ENCODE results near the gene TPMT. TPM values are rescaled to one million over a fixed set of nuclear protein-coding genes. Genes with fewer than 3 reads are reported as not detected.

The TPMT gene
- total RNA-seq, 4 donors from 2014 or later = 3.8 to 9.3 (median 5.4) TPM

DNA sequence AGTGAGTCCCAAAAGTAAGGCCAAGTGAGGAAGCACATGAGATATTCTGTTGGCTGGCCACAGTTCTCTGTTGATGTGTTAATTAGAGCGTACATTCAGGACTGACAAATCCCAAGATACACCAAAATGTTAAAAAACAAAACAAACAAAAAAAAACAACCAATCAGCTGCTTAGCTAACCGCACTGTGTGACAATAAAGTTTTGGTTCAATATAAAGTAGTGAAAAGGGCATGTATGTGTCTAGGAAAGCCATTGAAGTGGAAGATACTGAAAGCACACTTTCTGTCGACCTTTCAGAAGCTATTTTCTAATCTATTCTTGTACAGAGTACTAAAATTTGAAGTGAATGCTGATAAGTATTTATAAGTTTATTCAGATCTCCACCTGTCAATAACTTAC is 58.5 kb downstream of the TPMT start:
- Histone ChIP-seq H3K4me3 (no peak overlapping the region), H3K27ac (no peak overlapping the region), H3K36me3 (no peaks in the 10 kb centered on the region), H3K27me3 (no peaks in the 10 kb centered on the region), H3K9me3 (no peaks in the 10 kb centered on the region), H3K4me1 (peaks cover 0 to 4% (median 0%) of the 10 kb centered on the region in 4 donors)
- no peak for DNase-seq (ENCODE audit: low spot score in 2 of 2)
- no peak for TF ChIP-seq EP300 (IDR thresholded peaks at IDR 0.05)
- TF ChIP-seq, protein P1, sequence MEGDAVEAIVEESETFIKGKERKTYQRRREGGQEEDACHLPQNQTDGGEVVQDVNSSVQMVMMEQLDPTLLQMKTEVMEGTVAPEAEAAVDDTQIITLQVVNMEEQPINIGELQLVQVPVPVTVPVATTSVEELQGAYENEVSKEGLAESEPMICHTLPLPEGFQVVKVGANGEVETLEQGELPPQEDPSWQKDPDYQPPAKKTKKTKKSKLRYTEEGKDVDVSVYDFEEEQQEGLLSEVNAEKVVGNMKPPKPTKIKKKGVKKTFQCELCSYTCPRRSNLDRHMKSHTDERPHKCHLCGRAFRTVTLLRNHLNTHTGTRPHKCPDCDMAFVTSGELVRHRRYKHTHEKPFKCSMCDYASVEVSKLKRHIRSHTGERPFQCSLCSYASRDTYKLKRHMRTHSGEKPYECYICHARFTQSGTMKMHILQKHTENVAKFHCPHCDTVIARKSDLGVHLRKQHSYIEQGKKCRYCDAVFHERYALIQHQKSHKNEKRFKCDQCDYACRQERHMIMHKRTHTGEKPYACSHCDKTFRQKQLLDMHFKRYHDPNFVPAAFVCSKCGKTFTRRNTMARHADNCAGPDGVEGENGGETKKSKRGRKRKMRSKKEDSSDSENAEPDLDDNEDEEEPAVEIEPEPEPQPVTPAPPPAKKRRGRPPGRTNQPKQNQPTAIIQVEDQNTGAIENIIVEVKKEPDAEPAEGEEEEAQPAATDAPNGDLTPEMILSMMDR (IDR thresholded peaks at IDR 0.05) = no peak
- TF ChIP-seq POLR2A (IDR thresholded peaks at IDR 0.05) = no peak
- 82 to 92% methylated on average over 3 of the region's 3 CpGs for WGBS, 2 donors

DNA sequence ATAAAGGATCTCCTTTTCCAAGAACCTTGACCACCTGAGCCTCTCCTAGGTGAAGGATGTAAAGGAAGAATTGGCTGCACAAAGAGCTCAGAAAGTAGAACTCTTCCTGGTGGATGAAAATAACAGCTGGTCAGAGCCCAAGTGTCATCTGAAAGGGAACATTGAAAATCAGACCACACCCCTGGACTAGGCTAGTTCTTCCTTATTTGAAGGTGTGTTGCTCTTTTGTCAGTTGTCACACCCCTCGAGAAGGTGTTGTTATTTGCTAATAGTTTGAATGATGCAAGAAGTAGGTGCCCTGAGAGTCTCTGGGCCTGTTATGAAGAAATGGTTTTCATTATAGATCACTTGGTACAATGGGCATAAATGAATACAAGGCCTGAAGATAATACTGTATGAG is 63.5 kb downstream of the TPMT start:
- Histone ChIP-seq H3K27ac (no peak overlapping the region), H3K4me3 (no peak overlapping the region), H3K9me3 (peaks cover 0 to 11% (median 0%) of the 10 kb centered on the region in 4 donors), H3K27me3 (no peaks in the 10 kb centered on the region), H3K36me3 (no peaks in the 10 kb centered on the region), H3K4me1 (no peaks in the 10 kb centered on the region)
- WGBS, 2 donors = 81 to 95% methylated on average over 1 of the region's 1 CpG
- TF ChIP-seq EP300 (IDR thresholded peaks at IDR 0.05) = no peak
- no peak for DNase-seq (ENCODE audit: low spot score in 2 of 2)

DNA sequence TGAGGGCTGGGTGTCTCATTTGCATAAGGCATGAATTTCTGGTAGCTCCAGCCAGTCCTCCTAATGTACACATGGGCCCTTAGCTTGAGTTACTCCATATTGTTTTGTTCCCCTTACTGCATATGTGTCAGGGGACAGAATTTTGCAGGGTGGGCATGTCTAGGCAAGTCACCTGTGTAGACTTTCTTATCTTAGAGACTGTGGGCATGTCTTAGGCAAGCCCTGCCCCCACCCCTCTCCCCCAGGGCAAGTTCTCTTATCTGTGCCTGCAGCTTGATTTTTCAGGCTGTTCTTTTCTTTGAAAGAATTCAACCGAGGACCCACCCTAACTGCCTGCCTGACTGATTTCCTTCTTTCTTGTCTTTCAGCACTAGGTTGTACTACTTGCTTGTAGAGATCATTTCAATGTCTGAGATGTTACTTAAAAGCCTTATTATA is 64.5 kb downstream of the TPMT start:
- WGBS, 2 donors = 90 to 100% methylated on average over 1 of the region's 1 CpG
- Histone ChIP-seq H3K27ac (no peak overlapping the region), H3K9me3 (peaks cover 0 to 11% (median 0%) of the 10 kb centered on the region in 4 donors), H3K4me1 (no peaks in the 10 kb centered on the region), H3K4me3 (no peak overlapping the region), H3K27me3 (no peaks in the 10 kb centered on the region), H3K36me3 (no peaks in the 10 kb centered on the region)
- TF ChIP-seq POLR2A (IDR thresholded peaks at IDR 0.05) (no peak), EP300 (IDR thresholded peaks at IDR 0.05) (no peak)
- TF ChIP-seq, protein P1 (IDR thresholded peaks at IDR 0.05) = no peak
- DNase-seq (ENCODE audit: low spot score in 2 of 2) = no peak

DNA sequence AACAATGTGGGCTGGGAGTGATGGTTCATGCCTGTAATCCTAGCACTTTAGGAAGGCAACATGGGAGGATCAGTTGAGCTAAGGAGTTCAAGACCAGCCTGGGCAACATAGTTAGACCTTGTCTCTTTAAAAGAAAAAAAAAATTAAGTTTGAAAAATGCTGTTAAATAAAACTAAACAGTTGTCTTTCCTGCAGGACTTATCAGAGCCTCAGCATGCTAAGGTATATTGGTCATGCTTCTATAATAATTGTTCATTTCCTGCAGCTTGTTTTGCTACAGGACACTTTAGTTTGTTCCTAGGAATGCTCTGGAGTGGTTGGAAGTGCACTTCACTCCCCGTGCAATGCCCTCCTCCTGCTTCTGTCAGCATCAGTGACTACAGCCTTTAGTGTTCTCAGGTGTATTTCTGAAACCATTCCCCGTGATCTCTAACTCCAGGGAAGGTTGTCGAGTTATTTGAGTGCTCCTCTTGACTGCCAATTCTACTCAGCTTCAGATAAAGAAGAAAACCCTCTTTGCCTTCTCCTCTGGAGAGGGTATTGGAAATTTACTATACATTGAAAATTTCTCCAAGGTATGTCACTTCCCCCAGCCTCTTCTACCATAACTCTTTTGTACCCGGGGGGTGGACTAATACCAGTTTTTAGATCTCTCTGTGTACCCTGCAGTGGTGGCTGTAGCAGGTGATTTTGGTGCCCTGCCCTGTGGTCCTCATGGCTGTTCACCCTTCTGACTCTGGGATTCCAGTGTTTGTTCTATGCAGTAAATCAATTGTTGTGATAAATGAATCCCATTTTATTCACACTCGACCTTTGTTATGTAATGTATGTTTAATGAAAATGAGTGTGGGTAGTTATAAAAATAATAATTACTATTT is 66.2 kb downstream of the TPMT start:
- TF ChIP-seq EP300 (IDR thresholded peaks at IDR 0.05) (no peak), POLR2A (IDR thresholded peaks at IDR 0.05) (no peak)
- TF ChIP-seq, protein P1 (IDR thresholded peaks at IDR 0.05) = no peak
- no peak overlapping the region for H3K4me3 ChIP-seq
- no peak for DNase-seq (ENCODE audit: low spot score in 2 of 2)
- no peaks in the 10 kb centered on the region for H3K4me1 ChIP-seq
- H3K36me3 ChIP-seq = no peaks in the 10 kb centered on the region
- no peak overlapping the region for H3K27ac ChIP-seq
- no peaks in the 10 kb centered on the region for H3K27me3 ChIP-seq
- 82 to 84% methylated on average over 5 of the region's 5 CpGs for WGBS, 2 donors
- peaks cover 0 to 11% (median 0%) of the 10 kb centered on the region in 4 donors for H3K9me3 ChIP-seq

DNA sequence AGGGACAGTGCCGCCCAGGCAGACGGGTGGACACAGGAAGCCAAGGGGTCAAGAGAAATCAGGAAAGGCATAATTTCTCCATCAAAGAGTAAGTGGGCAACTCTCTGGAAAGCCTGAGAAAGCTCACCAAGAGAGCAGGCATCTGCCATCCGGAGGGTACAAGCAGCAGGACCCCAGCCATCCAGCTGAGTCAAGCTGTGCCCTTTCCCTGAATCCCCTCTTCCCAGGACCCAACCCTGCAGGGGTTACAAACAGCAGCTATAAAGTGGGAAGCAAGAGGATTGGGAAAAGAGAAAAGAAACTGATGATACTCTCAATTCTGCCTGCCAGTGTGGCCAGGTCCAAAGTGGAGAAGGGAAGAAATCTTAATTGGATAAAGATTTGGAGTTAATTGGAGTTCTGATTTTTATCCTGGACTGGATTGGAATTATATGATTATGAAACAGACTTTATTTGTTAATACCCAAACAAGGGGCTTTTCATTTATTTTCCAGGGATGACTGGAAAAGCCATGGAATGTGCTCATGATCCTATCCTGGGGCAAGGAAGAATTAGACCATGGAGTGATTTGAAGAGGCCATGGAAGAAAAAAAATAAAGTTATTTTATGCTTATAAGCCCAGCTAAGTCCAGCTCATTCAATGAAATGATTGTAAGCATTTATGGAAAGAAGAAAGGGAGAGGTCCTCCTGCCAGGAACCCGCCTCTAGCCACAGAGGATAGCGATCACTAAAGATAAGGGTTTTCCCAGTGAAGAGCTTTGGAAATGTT is 67.3 kb downstream of the TPMT start:
- H3K27ac ChIP-seq = no peak overlapping the region
- 67 to 69% methylated on average over 5 of the region's 5 CpGs for WGBS, 2 donors

More for the DNA sequence above, 67.3 kb downstream of the TPMT start:
- peaks cover 0 to 11% (median 0%) of the 10 kb centered on the region in 4 donors for H3K9me3 ChIP-seq
- no peaks in the 10 kb centered on the region for H3K27me3 ChIP-seq
- DNase-seq (ENCODE audit: low spot score in 2 of 2) = no peak
- H3K36me3 ChIP-seq = no peaks in the 10 kb centered on the region
- TF ChIP-seq, protein P1 (IDR thresholded peaks at IDR 0.05) = no peak
- TF ChIP-seq EP300 (IDR thresholded peaks at IDR 0.05) (no peak), POLR2A (IDR thresholded peaks at IDR 0.05) (no peak)
- H3K4me3 ChIP-seq = no peak overlapping the region
- H3K4me1 ChIP-seq = no peaks in the 10 kb centered on the region
